Measurements from ENCODE around the gene QSOX1. TPM values are rescaled to one million over a fixed set of nuclear protein-coding genes. Genes with fewer than 3 reads are reported as not detected.
A peak's percentile ranks its signal among the peaks of the same experiment; 100 is the strongest.

QSOX1 gene
- polyA plus RNA-seq, 4 donors: 52.7 to 73.5 (median 63.2) TPM

GRCh38 chr1:180168786-180169639, 14.3 kb downstream of the QSOX1 start:
- no peak for DNase-seq (ENCODE audit: low read depth in 4 of 4, low spot score in 2 of 4)

- no peak for DNase-seq (ENCODE audit: low read depth in 4 of 4, low spot score in 2 of 4)
Measured at GRCh38 chr1:180169640-180170195, 15.0 kb downstream of the QSOX1 start.

GRCh38 chr1:180170546-180171151, 16.0 kb downstream of the QSOX1 start:
- DNase-seq (ENCODE audit: low read depth in 4 of 4, low spot score in 2 of 4): no peak

- DNase-seq (ENCODE audit: low read depth in 4 of 4, low spot score in 2 of 4): no peak
Measured at GRCh38 chr1:180171691-180172090, 17.0 kb downstream of the QSOX1 start.

GRCh38 chr1:180173451-180173850, 18.8 kb downstream of the QSOX1 start:
- no peak for DNase-seq (ENCODE audit: low read depth in 4 of 4, low spot score in 2 of 4)

- DNase-seq (ENCODE audit: low read depth in 4 of 4, low spot score in 2 of 4): no peak
Measured at GRCh38 chr1:180173952-180174351, 19.3 kb downstream of the QSOX1 start.

- no peak for DNase-seq (ENCODE audit: low read depth in 4 of 4, low spot score in 2 of 4)
Measured at GRCh38 chr1:180175291-180175690, 20.6 kb downstream of the QSOX1 start.

- no peak for DNase-seq (ENCODE audit: low read depth in 4 of 4, low spot score in 2 of 4)
Measured at GRCh38 chr1:180175806-180176205, 21.1 kb downstream of the QSOX1 start.

- DNase-seq (ENCODE audit: low read depth in 4 of 4, low spot score in 2 of 4): no peak
Measured at GRCh38 chr1:180176965-180177364, 22.3 kb downstream of the QSOX1 start.

- no peak for DNase-seq (ENCODE audit: low read depth in 4 of 4, low spot score in 2 of 4)
Measured at GRCh38 chr1:180177931-180178330, 23.3 kb downstream of the QSOX1 start.

GRCh38 chr1:180178511-180179161, 24.0 kb downstream of the QSOX1 start:
- peak in 1 of 4 donors; percentile 37 for DNase-seq (ENCODE audit: low read depth in 4 of 4, low spot score in 2 of 4)

- DNase-seq (ENCODE audit: low read depth in 4 of 4, low spot score in 2 of 4): no peak
Measured at GRCh38 chr1:180179162-180179957, 24.7 kb downstream of the QSOX1 start.

GRCh38 chr1:180181048-180181447, 26.4 kb downstream of the QSOX1 start:
- no peak for DNase-seq (ENCODE audit: low read depth in 4 of 4, low spot score in 2 of 4)

- no peak for DNase-seq (ENCODE audit: low read depth in 4 of 4, low spot score in 2 of 4)
Measured at GRCh38 chr1:180181996-180182642, 27.4 kb downstream of the QSOX1 start.

GRCh38 chr1:180182643-180183311, 28.1 kb downstream of the QSOX1 start:
- no peak for DNase-seq (ENCODE audit: low read depth in 4 of 4, low spot score in 2 of 4)

GRCh38 chr1:180183426-180183825, 28.8 kb downstream of the QSOX1 start:
- DNase-seq (ENCODE audit: low read depth in 4 of 4, low spot score in 2 of 4): no peak

- no peak for DNase-seq (ENCODE audit: low read depth in 4 of 4, low spot score in 2 of 4)
Measured at GRCh38 chr1:180184041-180184440, 29.4 kb downstream of the QSOX1 start.

GRCh38 chr1:180185281-180185680, 30.6 kb downstream of the QSOX1 start:
- DNase-seq (ENCODE audit: low read depth in 4 of 4, low spot score in 2 of 4): no peak

GRCh38 chr1:180185971-180186645, 31.4 kb downstream of the QSOX1 start:
- DNase-seq (ENCODE audit: low read depth in 4 of 4, low spot score in 2 of 4): no peak
